ENCODE results near the gene ATL1. TPM values are rescaled to one million over a fixed set of nuclear protein-coding genes. Genes with fewer than 3 reads are reported as not detected.
"Not testable (repeated sequence)": the region's sequence is repeated elsewhere in the genome, so short reads cannot be mapped to it uniquely, and the experiment has no call there.

ATL1 gene
- total RNA-seq, 1 donor from 2014 or later, result 5.0 TPM

DNA sequence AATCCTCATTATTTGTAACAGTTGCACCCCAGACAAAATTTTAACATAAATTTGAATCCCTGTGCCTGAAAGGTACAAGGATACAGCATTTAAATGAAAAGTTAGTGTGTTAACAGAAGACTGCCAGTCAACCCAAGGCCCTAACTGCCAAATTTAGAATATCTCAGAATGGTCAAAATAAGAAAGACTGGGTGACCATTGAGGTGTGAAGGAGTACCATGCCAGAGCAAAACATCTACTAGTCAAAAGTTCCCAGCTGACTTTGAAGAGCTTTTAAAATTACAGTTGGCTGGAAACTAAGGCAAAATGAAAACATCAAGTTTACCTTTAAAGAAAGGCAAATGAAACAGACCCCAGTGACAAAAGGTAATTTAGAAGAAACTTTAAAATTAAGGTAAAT is 89.7 kb downstream of the ATL1 start:
- DNase-seq (ENCODE audit: low read depth), result no peak

DNA sequence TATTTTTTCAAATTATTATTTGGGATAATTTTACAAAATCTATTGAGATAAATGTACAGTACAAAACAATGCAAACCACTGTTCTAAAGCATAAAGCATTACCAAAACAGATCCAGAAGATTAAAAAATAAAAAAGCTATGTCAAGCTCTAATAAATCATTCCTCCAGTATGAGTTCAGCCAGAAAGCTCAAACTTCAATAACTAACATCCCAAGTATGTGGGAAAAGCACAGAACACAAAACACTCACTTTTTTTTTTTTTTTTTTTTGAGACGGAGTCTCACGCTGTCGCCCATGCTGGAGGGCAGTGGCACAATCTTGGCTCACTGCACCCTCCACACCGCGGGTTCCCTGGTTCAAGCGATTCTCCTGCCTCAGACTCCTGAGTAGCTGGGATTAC is 96.8 kb downstream of the ATL1 start:
- DNase-seq (ENCODE audit: low read depth), result no peak

DNA sequence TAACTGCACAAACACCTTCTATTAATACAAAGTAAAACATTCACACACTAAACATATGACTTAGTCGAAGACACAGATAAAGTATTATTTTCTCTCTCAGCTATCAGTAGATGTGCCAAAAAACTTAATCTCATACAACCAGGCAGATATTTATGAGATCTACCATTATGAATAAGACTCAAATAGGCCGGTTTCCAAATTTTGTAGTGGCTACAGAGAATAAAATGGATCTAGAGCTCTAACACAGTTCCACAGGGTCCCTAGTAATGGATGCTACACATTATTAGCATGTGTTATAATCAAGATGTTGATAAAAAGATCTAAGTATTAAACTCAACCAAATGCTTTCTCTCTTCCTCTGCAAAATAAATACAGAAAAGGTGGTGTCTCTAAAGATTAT is 97.8 kb downstream of the ATL1 start:
- no peak for DNase-seq (ENCODE audit: low read depth)

DNA sequence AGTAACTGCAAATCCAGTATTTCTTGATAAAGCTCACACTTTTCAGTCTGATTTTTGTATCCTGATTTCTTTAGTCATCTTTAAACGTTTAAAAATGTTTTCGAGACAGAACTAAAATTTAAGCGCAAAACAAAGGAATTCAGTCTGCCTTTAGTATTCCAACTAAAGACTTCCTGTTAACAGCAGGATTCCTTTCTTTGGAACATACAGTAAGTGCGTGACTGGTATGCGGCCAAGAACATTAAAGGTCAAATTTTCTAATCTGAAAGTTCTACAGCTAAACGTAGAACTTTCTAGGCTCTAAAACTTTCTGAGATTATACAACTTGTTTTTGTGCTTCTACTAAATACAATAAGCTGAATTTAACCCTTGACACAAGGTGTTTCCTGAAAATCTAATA is 98.3 kb downstream of the ATL1 start:
- DNase-seq (ENCODE audit: low read depth), result no peak

DNA sequence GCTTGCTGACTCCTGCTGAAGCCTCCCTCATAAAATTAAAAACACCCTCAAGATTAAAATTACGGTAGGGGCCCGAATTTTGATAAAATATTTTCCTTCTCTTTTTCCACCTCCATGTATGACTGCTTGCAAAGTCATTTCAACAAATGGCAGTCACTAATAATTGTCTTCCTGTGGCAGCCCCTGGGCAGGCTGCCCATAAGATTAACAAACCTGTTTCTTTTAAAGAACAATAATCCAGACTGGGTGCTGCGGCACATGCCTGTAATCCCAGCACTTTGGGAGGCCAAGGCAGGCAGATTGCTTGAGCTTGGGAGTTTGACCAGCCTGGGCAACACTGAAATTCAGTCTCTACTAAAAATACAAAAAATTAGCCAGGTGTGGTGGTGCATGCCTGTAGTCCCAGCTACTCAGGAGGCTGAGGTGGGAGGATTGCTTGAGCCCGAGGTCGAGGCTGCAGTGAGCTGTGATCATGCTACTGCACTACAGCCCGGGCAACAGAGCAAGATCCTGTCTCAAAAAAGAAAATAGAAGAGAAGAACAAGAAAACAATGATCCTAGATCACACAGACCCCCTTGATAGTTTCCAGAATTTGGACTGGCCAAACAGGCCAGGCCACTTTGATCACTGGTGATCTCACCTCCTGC is 99.5 kb downstream of the ATL1 start:
- DNase-seq (ENCODE audit: low read depth), result no peak

DNA sequence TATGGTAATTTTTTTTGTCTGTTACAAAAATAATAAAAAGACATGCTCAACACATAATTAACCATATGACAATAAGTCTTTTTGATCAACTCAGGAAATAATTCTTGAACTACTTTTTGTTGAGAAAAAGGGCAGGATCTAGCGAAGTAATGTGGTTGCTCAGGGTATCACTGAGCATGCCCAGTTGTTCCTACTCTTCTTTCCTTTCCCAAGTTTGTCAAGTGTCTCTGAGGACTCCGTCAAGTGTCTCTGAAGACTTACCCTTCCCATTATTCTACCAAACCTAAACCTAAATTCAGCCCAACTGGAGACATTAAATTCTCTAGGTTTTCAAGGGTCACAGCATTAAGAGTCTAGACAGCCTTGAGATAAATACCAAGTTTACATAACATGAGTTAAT is 104.6 kb downstream of the ATL1 start:
- DNase-seq (ENCODE audit: low read depth), result not testable (repeated sequence)

DNA sequence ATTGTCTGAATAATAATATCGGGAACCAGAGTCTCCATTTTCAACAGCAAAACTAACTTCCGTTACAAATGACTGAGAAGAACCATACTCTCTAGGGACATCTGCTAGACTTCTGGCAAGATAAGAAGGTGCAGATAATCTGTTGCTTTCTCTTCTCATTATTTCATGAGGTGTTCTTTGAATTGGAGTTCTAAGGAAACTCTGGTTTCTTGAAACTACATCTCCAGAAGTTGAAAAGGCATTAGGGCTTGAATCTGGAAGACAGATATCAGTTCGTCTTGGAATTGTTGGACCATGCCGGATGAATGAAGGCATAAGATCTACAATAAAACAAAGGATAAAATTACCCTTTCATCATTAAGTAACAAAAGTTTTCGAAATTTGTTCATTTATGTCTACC is 105.4 kb downstream of the ATL1 start:
- not testable (repeated sequence) for DNase-seq (ENCODE audit: low read depth)

DNA sequence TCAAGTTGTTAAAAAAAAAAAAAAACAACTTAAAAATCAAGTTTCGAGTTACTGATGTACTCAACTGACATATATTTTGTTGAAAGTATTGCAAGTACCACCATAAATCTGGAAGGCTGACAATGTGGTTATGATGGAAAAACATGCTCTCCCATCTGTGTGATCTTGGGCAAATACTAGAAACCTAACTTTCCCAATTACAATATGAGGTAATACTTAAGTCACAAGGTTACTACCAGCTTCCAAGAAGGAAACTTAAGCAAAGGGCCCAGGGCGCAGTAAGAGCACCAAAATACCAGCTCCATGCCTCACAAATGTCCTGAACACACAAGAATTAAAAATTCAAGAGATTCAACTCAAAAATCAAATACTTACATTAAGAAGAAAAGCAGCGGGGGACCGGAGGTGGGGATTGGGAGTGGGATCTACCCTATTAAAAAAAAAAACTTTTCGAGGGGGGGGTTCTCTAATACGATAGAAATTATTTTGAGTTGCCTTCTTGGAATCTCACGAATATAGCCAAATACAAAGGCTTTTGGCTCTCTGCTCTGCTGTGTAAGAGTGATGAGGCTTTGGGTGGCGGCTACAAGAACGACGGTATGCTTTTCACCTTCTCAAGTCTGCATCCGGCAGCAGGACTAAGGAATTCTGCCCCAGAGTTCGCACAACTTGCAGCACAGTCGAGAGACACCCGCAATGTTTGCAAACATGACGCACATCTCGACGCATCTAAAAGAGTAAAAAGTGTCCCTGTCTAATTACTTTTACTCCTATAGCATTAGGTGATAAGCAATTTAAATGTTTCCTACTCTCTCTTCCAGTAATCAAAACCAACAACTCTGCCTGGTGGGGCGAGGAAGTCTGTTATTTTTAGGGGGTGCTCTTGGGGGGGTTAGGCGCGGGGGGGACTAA is 107.1 kb downstream of the ATL1 start:
- peak; percentile 55 for DNase-seq (ENCODE audit: low read depth)

DNA sequence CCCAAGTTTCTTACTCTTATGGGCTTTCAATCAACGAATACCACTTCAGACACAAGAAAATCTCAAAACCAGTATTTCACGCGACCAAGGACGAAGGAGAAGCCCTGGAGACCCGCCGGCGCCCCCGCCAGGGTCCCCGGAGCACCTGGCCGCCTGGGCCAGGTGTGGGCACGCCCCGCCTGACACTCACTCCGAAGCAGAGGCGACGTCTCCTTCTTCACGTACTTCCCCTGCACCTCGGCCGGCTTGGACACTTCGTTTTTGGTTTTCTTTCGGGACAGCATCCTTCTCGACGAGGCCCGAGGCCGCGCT is 107.7 kb downstream of the ATL1 start:
- no peak for DNase-seq (ENCODE audit: low read depth)

DNA sequence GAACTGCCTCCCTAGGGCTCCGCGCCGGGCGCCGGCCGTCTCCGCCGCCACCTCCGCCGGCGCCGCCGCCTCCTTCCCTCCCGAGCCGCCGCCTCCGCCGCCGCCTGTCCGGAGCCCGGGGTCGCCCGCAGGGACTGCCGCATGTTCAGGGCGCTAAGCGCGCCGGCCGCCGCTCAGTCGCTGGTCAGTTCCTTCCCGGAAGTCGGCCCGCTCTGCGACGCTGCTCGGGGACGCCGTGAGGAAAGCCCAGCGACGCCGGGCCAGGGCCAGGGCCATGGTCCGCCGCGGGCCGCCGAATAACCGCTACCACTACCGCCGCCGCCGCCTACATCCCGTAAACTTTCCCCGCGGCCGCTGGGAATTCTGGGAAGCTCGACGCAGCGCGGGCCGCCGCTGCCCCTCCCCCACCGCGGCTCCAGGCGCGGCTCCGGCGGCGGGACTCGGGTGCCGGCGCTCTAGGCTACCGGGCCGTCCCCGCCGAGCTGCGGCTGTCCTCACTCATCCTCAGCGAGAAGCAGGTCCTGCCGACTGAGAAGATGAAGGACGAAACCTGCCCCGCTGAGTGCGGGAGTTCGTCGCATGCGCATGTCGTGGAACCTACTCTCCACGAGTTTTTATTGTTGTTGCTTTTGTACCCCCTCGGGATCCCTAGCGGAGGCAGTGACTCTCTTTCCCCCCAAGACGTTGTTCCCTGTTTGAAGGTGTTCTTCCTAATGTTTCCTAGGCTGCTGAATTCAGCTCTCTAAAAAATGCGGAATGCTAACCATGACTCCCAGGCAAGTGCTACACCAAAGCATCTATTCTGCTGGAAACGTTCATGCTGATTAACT is 108.3 kb downstream of the ATL1 start, which contains the start of gene SAV1:
TSS of gene SAV1 (minus strand) at position 311 of the 830 bp plus-strand sequence. CDS start 339 bp downstream, outside the sequence.
- DNase-seq (ENCODE audit: low read depth), result peak; percentile 83

DNA sequence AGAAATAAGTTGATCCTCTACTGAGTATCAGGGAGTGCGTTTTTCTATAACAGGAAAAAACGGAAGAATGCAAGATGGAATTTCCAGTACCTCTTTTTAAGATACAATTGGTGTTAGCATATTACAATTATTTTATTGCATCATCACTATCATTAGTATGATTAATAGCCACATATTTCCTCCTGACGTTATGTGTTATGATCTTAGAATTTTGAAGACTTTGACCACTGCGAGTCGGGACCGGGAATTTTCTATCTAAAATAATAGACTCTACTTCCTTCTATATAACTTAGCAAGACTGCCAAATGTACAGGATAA is 108.8 kb downstream of the ATL1 start:
- DNase-seq (ENCODE audit: low read depth), result no peak

DNA sequence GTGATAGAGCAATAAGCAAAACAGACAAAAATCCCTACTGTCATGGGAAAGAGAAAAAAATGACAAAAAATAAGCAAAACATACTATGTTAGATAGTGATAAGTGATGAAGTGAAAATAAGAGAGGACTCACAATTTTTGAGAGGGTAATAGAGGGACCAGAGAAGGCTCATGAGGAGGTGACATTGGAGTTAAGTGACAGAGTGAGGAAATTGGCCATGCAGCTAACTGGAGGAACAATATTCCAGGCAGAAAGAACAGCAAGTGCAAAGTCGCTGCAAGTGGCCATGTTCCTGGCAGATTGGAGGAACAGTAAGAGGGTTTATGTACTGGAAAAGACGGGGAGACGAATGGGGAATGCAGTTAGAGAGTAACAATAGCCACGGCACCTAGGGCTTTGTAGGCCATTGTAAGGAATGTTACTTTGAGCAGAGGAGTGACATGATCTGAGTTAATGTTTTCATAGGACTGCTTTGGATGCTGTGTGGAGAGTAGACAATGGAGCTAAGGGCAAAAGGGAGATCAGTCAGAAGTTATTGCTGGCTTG is 109.6 kb downstream of the ATL1 start:
- no peak for DNase-seq (ENCODE audit: low read depth)

DNA sequence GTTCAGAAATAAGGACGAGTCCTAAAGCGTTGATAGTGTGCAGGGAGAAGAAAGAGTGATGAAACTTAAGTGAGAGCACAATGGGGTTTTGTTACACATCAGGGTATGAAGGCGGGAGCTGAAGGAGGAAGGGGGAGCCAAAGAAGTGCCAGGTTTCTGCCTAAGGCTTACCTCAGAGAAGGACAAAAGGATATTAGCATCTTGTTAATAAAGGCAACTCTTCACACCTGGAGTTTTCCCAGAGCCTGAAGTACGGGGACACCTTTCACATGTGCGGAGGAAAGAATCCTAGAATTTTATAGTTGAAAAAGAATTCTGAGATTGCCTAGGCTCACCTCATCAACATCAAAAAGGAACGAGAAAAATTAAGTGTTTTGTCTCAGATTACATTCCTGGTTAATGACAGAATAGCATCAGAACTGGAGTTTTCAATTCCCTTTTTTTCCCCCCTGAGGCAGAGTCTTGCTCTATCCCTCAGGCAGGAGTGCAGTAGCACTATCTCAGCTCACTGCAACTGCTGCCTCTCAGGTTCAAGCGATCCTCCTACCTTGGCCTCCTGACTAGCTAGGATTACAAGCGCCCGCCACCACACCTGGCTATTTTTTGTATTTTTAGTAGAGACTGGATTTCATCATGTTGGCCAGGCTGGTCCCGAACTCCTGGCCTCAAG is 110.4 kb downstream of the ATL1 start:
- DNase-seq (ENCODE audit: low read depth), result no peak

DNA sequence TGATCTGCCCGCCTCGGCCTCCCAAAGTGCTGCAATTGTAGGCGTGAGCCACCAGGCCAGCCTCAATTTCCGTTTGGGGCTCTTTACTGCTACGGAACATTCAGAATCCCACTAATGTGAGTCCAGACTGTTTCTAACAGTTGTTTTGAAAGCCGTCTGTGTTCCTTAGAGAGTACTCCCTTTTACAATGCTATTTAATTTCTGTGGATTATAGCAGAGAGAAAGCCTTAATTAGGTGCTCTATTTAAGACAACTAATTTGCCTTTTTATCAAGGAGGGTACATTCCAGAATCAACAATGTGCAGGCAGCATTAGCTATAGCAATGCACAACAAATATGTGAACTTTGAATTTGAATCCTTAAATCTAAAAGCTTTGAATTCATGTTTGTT is 110.9 kb downstream of the ATL1 start:
- DNase-seq (ENCODE audit: low read depth), result no peak

DNA sequence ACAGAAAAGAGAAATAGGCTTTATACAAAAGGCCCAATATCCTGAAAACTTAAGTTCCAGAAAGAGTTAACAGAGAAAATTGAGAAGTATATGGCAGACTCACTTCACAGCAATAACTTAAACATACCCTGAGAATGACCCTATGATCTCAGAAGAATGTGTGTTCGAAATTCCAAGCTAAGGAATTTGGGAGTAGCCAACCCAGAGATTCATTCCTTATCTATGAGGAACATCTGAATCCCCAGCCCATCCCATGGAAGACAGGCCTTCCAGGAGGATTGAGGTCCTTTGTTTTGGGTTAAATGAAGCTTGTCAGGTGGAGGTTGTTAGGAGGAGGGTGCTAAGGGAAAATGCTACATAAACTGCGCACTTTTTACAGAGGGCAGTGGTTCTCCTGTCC is 115.7 kb downstream of the ATL1 start:
- DNase-seq (ENCODE audit: low read depth), result peak; percentile 62

DNA sequence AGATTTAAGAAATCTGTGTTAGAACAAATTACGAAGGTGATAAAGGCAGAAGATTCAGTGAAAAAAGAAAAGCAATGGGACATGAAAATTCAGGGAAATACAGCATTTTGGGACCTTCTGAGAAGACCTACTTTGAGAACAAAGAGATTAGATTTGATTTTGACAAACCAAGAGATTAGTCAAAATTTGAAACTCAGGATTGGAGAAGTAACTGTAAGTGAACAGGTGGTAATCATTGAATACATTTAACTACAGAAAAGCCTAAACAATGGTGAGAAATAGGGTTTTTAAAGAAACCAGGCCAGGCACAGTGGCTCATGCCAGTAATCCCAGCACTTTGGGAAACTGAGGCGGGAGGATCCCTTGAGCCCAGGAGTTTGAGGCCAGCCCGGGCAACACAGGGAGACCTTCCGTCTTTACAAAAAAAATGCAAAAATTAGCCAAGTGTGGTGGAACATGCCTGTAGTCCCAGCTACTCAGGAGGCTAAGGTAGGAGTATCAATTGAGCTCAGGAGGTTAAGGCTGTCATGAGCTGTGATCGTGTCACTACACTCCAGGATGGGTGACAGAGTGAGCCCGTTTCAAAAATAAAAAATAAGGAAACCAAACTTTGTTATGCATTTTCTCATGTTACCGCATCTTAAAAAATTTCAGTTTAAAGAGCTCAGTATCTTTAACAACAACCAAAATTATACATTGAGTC is 117.0 kb downstream of the ATL1 start:
- DNase-seq (ENCODE audit: low read depth), result no peak

DNA sequence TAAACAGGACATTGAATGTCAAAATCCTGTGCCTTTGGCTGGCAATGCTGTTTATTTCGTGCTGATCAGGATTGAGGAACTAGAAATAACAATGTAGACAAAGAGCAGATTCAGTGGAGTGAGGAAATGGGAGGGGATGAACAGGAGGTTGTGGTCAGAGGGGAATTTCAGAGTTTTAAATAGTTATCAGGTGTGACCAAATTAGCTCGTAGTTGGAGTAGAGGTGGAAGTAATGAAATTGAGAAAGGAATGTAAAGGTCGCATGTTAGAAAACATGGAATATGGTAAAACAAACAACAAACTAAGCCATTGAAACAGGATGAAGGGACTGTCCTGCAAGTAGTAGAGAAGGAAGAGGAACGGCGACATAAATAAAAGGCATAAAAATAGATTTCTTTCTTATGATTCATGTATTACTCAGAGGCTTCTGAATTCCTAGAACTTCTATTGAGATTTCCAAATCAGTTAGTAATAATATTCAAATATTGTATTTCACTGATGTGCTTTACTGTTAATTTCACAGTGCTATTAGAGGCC is 117.7 kb downstream of the ATL1 start:
- DNase-seq (ENCODE audit: low read depth), result peak; percentile 55

DNA sequence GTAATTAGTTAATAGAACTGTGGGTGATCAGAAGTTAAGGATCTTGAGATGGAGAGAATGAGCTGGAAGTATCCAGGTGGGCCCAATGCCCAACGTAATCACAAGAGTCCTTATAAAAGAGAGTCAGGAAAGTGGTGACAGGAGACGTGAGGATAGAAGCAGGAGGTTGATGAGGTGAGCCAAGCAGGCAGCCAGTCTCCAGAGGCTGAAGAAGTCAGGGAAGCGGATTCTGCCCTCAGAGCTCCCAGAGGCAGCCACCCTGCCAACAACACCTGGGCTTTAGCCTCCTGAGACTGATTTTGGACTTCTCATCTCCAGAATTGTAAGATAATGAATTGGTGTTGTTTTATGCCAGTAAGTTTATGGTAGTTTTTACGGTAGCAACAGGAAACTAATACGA is 118.2 kb downstream of the ATL1 start:
- DNase-seq (ENCODE audit: low read depth), result no peak

DNA sequence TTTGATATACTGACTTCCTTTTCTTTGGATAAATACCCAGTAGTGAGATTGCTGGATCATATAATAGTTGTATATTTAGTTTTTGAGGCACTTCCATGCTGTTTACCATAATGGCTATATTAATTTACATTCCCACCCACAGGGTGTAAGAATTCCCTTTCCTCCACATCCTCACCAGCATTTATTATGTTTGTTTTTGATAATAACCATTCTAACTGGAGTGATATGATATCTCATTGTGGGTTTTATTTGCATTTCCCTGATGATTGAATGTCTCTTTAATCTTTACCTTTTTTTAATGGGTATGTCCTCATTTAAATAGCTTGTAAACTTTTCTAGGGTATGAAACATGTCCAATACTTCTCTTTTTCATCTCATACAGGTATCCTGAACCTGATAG is 119.7 kb downstream of the ATL1 start:
- no peak for DNase-seq (ENCODE audit: low read depth)

All from myocyte (in vitro differentiated cells).